Gastrocnemius medialis (tissue), 4 donors: ENCODE data around the gene SLC17A7.

ENCODE experiments used
- CTCF ChIP-seq, 5 experiments: fragments of 450-650 bp in 3 of 5; fragments of 200-600 bp in 2 of 5; sonication (generic) in 2 of 5; IDR thresholded peaks in 4 of 5; conservative IDR thresholded peaks in 1 of 5; 1 replicate in 4 of 5; 2 replicates in 1 of 5; pipeline ENCODE4 v1.5.1; 2016 to 2019; ENCODE audit warnings: antibody characterized with exemption in 5 of 5, mild to moderate bottlenecking in 3 of 5, moderate library complexity in 3 of 5
- POLR2A ChIP-seq, 2 donors: fragments of 450-650 bp; IDR thresholded peaks; one replicate each; pipeline ENCODE4 v1.6.1; 2017; ENCODE audit warnings: antibody characterized with exemption in 2 of 2, mild to moderate bottlenecking in 2 of 2, moderate library complexity in 2 of 2

- TF ChIP-seq CTCF (IDR thresholded peaks at IDR 0.05 in 4 of 5, conservative IDR thresholded peaks at IDR 0.05 in 1 of 5) (no peak), POLR2A (IDR thresholded peaks at IDR 0.05) (no peak)
Observed at GRCh38 chr19:49481020-49481683, 39.8 kb upstream of the SLC17A7 start.
